Coronary artery (tissue), 2 donors: ENCODE data around the gene ZNF469.

Source experiments
- DNase-seq: peaks from one replicate; pipeline ENCODE4 v3.0.0-alpha.2; 2017; ENCODE audit warnings: low spot score
- H3K27ac ChIP-seq, 2 donors: fragments of 200-600 bp; sonication (generic); one replicate each; pipeline ENCODE4 v1.5.1; 2016 to 2019
- H3K4me3 ChIP-seq: fragments of 200-600 bp; sonication (generic); 2 replicates; pipeline ENCODE4 v1.5.1; 2016; ENCODE audit warnings: mild to moderate bottlenecking, moderate library complexity
- CTCF ChIP-seq: fragments of 200-600 bp; sonication (generic); IDR thresholded peaks from one replicate; pipeline ENCODE4 v1.5.1; 2019; ENCODE audit warnings: antibody characterized with exemption

The ZNF469 gene

GRCh38 chr16:88382491-88383400 is at the start of gene ZNF469:
Gene ZNF469 (plus strand): TSS chr16:88382959. CDS start chr16:88427471, 44,512 bp downstream.
- Histone ChIP-seq H3K27ac (peak within 1 kb of the TSS in 1 of 2 donors; percentile 85), H3K4me3 (peak within 1 kb of the TSS; percentile 89)
- no peak for DNase-seq
- TF ChIP-seq CTCF: no peak

- H3K4me3 ChIP-seq: no peak overlapping the region
- H3K27ac ChIP-seq: peak overlapping the region in 1 of 2 donors; percentile 48
- no peak for TF ChIP-seq CTCF
- no peak for DNase-seq
Observed at GRCh38 chr16:88333848-88334777, 48.6 kb upstream of the ZNF469 start.

GRCh38 chr16:88334778-88335720 is 47.7 kb upstream of the ZNF469 start:
- H3K4me3 ChIP-seq: no peak overlapping the region
- no peak overlapping the region for H3K27ac ChIP-seq
- no peak for DNase-seq
- TF ChIP-seq CTCF: no peak

GRCh38 chr16:88337021-88337420 is 45.7 kb upstream of the ZNF469 start:
- DNase-seq: no peak
- no peak overlapping the region for H3K27ac ChIP-seq
- no peak overlapping the region for H3K4me3 ChIP-seq
- no peak for TF ChIP-seq CTCF

- Histone ChIP-seq H3K27ac (no peak overlapping the region), H3K4me3 (no peak overlapping the region)
- no peak for DNase-seq
- TF ChIP-seq CTCF: no peak
Observed at GRCh38 chr16:88337538-88337937, 45.2 kb upstream of the ZNF469 start.

- DNase-seq: no peak
- TF ChIP-seq CTCF: no peak
- no peak overlapping the region for H3K27ac ChIP-seq
- no peak overlapping the region for H3K4me3 ChIP-seq
Observed at GRCh38 chr16:88338111-88338510, 44.6 kb upstream of the ZNF469 start.
